Stimulated activated memory B cell treated with anti-CD40 and anti-IgM and Interleukin-4, amounts not matched to agents 10 μg/mL and 1 μg/mL and 100 μg/mL, for 72 hours (primary cell): ENCODE data around the gene SLC8A1.
A peak's percentile ranks its signal among the peaks of the same experiment; 100 is the strongest.

Source experiments
- ATAC-seq: fragments of 150-1000 bp; cut with Tn5 transposase; 2 replicates; pipeline ENCODE4 v1.10.0; 2021
- H3K27ac Mint-ChIP-seq: one replicate; pipeline ENCODE4 v1.8.0; 2022; ENCODE audit warnings: mild to moderate bottlenecking, mixed read lengths
- H3K27me3 Mint-ChIP-seq: one replicate; pipeline ENCODE4 v1.8.0; 2022; ENCODE audit warnings: mixed read lengths
- H3K36me3 Mint-ChIP-seq: one replicate; pipeline ENCODE4 v1.8.0; 2022; ENCODE audit warnings: mixed read lengths
- H3K4me1 Mint-ChIP-seq: one replicate; pipeline ENCODE4 v1.8.0; 2022; ENCODE audit warnings: mixed read lengths
- H3K4me3 Mint-ChIP-seq: one replicate; pipeline ENCODE4 v1.8.0; 2022; ENCODE audit warnings: mild to moderate bottlenecking, moderate library complexity, mixed read lengths
- H3K9me3 Mint-ChIP-seq: one replicate; pipeline ENCODE4 v1.8.0; 2022; ENCODE audit warnings: mixed read lengths

SLC8A1 gene

DNA sequence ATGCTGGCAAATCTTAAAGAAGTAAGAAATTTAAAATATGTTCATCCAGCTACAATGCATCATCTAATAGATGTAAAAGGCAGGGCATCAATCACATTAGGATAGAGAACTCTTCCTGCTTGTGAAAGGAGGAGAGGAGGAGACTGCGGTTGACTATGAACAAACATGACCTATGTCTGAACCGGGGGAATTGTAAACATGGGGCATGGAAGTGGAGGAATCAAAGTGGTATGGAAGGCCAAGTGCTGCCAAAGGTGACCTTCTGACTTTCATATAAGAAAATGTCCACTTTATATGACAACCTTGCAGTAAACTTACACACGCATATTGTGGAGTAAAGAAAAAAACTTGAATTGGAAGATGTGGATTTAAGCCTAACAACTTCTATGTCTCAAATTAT lies 20.0 kb upstream of the SLC8A1 start:
- no peak for ATAC-seq
- Mint-ChIP-seq H3K9me3 (peaks cover 3% of the 10 kb centered on the region), H3K4me3 (no peak overlapping the region), H3K4me1 (no peaks in the 10 kb centered on the region), H3K27ac (no peak overlapping the region), H3K27me3 (no peaks in the 10 kb centered on the region), H3K36me3 (no peaks in the 10 kb centered on the region)

DNA sequence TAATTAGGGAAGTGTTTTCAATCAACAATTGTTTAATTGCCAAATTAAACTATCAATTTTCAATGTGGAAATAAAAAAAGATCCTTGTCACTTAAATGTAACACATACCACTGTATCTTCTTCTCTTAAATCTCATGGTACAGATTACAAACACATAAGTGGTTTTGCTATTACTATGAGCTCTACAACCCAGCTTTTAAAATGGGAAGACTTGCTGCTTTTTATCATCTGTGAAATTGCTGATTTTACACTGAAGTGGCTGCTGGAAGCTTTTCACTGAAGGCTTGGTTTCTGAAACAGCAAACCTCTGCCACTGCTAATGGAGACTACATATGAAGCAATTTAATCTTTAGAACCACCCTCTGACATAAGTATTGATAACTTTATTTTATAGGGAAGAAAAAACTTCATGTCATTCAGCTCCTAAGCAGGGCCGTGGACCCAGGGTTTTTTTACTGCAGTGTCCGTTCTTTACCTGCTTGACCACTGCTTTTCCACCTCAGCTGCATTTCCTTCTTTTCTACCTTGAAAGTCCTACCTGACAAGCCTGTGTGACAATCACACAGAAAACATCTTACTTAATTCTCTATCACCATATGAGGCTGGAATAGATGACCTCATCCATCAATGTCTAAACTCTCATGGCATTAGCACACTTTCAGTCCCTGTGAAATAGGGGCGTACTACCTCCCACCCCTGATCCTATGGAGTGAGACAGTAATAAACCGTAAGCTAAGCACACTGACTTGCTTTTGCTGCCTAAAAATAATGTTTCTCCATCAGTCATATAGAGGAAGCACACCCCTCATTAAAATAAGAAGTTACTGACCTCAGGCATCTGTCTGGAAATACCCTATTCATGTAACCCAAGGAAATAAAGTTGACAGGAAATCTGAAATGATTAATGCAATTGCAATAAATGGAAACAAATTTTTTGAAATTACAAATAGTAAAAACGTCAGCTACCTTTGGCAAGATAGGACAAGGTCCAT lies 19.2 kb upstream of the SLC8A1 start:
- Mint-ChIP-seq H3K27me3 (no peaks in the 10 kb centered on the region), H3K36me3 (no peaks in the 10 kb centered on the region), H3K9me3 (no peaks in the 10 kb centered on the region), H3K4me3 (no peak overlapping the region), H3K4me1 (no peaks in the 10 kb centered on the region), H3K27ac (no peak overlapping the region)
- no peak for ATAC-seq

DNA sequence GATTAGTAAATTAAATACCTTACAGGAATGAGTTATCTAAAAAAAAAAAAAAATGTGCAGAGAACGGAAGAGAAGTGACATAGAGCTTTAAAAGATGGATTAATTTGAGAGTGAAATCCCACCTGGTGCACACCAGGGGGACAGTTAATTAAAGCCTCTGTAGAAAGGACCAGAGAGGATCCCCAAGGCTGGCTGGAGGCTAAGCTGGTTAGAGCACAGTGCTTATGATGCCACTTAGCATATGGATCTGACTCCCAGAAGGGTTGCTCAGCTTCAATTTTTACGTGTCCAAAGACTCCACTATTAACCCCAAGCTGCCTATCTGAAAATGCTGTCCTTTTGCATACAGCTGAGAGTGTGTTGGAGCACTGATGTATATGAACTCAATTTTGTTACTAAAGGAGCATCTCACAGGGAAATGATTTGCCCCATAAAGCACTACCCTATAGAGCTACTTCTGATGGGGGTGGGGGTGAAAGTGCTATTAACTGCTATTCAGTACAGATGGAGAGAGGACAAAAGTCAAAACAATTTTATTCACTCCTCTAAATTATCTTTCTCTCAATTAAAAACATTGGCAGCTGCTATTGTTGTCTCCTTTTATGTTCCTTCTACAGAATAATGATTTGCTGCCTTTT lies 15.2 kb upstream of the SLC8A1 start:
- H3K4me1 Mint-ChIP-seq: no peaks in the 10 kb centered on the region
- no peak for ATAC-seq
- H3K27me3 Mint-ChIP-seq: peaks cover 9% of the 10 kb centered on the region
- no peak overlapping the region for H3K4me3 Mint-ChIP-seq
- H3K36me3 Mint-ChIP-seq: no peaks in the 10 kb centered on the region
- H3K9me3 Mint-ChIP-seq: no peaks in the 10 kb centered on the region
- H3K27ac Mint-ChIP-seq: no peak overlapping the region

DNA sequence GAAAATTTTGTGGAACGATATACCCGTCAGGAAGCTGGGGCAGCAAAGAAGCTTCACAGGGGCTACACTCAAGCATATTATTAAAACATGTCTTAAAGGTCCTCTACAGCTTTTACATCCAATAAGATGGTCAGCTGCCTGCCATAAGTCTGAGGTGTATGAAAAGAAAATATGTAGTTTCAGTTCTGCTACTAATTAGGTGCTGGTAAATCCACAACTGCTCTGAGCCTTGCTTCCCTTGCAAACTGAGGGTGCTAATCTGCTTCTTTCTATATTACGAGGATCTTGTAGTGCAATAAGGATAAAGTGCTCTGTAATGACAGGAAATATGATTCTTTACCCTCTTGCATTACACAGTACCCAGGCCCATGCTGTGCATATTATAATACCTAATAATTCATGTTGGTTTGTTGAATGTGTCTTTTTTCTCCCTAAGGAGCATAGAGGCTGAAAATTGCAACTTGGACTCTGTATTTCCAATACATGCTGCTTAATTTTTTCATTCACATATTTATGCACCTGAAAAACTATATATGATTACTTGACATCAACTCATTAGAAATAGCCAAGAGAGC lies 14.5 kb upstream of the SLC8A1 start:
- Mint-ChIP-seq H3K4me3 (no peak overlapping the region), H3K9me3 (no peaks in the 10 kb centered on the region), H3K27me3 (peaks cover 9% of the 10 kb centered on the region), H3K4me1 (no peaks in the 10 kb centered on the region), H3K36me3 (no peaks in the 10 kb centered on the region), H3K27ac (no peak overlapping the region)
- no peak for ATAC-seq

DNA sequence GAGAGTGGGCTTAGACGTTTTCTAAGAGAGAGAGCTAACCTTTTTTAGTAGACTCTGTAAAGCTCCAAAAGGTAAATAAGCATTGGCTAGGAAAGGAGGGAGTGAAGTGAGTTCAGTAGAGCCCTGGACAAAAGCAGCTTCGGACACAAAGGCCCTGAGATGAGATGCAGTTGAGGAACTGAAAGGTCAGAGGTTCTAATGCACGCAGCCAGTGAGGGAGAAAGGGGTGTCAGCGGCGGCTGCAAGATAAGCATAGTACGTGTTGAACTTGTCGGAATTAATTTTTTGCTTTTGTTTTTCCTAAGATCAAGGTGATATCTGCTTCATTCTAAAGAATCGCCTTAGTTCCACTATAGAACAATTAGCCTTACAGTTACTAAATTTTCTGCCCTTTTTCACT lies 11.2 kb upstream of the SLC8A1 start:
- ATAC-seq: no peak
- Mint-ChIP-seq H3K27ac (no peak overlapping the region), H3K27me3 (peaks cover 17% of the 10 kb centered on the region), H3K36me3 (no peaks in the 10 kb centered on the region), H3K9me3 (no peaks in the 10 kb centered on the region), H3K4me1 (no peaks in the 10 kb centered on the region), H3K4me3 (no peak overlapping the region)

DNA sequence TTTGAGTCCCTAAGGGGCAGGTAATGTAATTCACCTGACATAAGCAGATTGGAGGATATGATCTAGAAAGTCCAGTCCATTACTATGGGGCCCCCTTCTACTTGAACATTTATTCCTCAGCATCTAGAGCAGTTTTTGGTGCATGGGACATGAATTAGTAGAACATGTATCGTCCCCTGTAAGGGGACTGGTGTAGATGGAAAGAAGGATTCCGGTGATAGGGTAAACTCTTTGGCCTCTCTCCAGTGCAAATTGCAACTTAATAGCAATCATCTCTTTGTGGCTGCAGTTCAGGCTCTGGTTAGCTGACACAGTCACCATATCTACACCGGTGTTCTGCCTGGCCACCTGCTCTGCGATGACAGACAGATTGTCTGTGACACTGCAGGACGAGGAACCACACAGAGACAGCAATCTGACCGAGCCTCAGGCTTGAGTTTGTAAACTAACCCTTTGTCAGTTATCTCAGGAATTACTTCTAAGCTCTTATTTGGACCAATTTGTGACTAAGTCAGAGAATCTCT lies 6.4 kb upstream of the SLC8A1 start:
- Mint-ChIP-seq H3K9me3 (no peaks in the 10 kb centered on the region), H3K36me3 (no peaks in the 10 kb centered on the region), H3K27ac (no peak overlapping the region), H3K4me3 (no peak overlapping the region), H3K27me3 (peaks cover 12% of the 10 kb centered on the region), H3K4me1 (no peaks in the 10 kb centered on the region)
- no peak for ATAC-seq

DNA sequence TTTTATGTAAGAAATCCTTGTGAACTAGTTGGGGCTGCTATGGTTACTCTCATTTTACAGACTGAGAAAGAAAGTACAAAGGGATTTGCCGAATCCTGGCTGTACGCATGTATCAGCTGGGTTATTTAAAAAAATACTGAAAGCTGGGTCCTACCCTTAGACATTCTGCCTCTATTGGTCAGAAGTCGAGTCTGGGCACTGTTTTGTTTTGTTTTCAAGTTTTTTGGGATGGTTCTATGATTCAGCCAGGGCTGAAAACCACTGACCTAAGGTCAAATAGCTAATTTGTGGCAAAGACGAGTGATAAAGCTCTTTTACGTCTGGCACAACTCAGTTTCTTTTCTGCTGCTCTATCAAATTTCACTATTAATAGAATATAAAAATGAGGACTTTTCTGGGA lies 5.9 kb upstream of the SLC8A1 start:
- peaks cover 17% of the 10 kb centered on the region for H3K27me3 Mint-ChIP-seq
- no peaks in the 10 kb centered on the region for H3K9me3 Mint-ChIP-seq
- H3K4me3 Mint-ChIP-seq: no peak overlapping the region
- H3K27ac Mint-ChIP-seq: no peak overlapping the region
- ATAC-seq: no peak
- no peaks in the 10 kb centered on the region for H3K36me3 Mint-ChIP-seq
- H3K4me1 Mint-ChIP-seq: no peaks in the 10 kb centered on the region

DNA sequence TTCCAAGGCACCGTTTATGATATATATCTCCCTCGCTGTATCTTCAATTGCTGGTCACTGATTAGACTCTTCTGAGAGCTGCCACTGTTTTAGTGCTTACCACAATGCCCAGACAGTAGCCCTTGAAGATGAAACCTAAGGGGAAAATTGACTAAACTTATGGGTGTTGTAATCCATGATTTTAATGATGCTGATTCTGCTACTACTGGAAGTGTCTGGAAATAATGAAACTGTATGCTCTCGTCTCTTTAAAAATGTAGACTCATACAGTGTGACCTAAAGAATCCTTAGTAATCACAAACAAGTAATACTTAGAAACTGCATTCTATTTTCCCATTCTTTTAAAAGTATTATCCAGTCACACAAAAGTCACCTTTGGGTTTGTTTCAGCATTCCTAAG lies 5.5 kb upstream of the SLC8A1 start:
- H3K27ac Mint-ChIP-seq: no peak overlapping the region

DNA sequence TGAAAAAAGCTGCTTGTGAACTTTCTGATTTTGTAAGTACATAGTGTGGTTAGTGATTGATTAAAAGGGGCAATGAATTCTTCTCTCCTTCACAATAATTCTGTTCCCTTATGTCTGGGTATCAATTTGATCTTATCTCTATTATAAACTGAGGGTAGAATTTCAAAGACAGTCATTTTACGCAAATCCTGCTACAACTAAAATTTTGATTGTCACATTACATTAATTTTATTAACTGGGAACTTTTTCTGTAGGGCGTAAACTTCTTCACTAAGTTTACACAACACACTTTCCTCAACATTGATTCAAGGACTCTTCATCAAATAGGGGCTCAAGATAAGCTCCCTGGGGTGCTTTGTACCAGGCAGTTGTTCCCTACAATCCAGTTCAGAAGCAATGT lies 5.0 kb upstream of the SLC8A1 start:
- H3K36me3 Mint-ChIP-seq: no peaks in the 10 kb centered on the region
- H3K4me1 Mint-ChIP-seq: peaks cover 6% of the 10 kb centered on the region
- no peak overlapping the region for H3K27ac Mint-ChIP-seq
- peaks cover 26% of the 10 kb centered on the region for H3K27me3 Mint-ChIP-seq
- H3K4me3 Mint-ChIP-seq: no peak overlapping the region
- ATAC-seq: no peak
- no peaks in the 10 kb centered on the region for H3K9me3 Mint-ChIP-seq

More for the DNA sequence above, 5.5 kb upstream of the SLC8A1 start:
- H3K4me3 Mint-ChIP-seq: no peak overlapping the region
- ATAC-seq: no peak
- peaks cover 22% of the 10 kb centered on the region for H3K27me3 Mint-ChIP-seq
- no peaks in the 10 kb centered on the region for H3K9me3 Mint-ChIP-seq
- H3K36me3 Mint-ChIP-seq: no peaks in the 10 kb centered on the region
- H3K4me1 Mint-ChIP-seq: peaks cover 4% of the 10 kb centered on the region

DNA sequence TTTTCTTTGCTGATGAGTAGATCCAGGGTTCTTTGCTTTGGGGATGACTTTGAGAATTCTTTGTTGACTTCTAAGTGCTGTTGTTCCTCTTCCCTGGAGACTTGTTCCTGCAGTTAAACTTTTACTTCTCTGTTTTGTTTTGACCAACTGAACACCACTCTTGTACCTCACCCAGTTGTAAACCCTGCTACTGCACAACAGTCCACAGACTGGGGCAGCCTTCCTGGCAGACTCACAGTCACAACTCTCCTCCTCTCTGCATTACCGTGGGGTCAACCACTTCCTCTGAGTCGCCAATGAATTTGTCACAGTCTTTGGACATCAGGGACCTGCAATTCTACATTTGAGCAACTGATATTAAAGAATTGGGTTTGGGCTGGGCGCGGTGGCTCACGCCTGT lies 3.8 kb upstream of the SLC8A1 start:
- peaks cover 39% of the 10 kb centered on the region for H3K27me3 Mint-ChIP-seq
- H3K9me3 Mint-ChIP-seq: no peaks in the 10 kb centered on the region
- no peaks in the 10 kb centered on the region for H3K36me3 Mint-ChIP-seq
- H3K4me3 Mint-ChIP-seq: no peak overlapping the region
- ATAC-seq: no peak
- H3K27ac Mint-ChIP-seq: no peak overlapping the region
- peaks cover 15% of the 10 kb centered on the region for H3K4me1 Mint-ChIP-seq

DNA sequence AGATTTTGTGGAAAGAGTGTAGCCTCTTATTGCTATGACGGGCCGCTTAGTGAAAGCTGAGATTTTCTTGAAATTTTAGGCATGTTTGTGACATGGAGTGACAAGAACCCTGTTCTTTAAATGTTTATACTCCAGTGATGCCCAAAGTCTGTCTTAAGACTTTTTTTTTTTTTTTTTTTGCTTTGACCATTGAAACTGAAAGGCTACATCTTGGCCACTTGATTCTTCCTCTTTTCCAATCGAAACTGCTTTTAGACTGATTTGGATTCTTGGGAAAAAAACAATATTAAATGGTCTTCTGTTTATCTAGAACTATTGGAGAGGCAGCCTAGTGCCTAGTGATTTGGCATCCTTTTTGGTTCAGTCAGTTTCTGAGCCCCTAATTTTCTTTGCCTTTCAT lies 2.4 kb upstream of the SLC8A1 start:
- no peak overlapping the region for H3K27ac Mint-ChIP-seq
- no peaks in the 10 kb centered on the region for H3K36me3 Mint-ChIP-seq
- peaks cover 34% of the 10 kb centered on the region for H3K27me3 Mint-ChIP-seq
- H3K9me3 Mint-ChIP-seq: no peaks in the 10 kb centered on the region
- no peak for ATAC-seq
- peaks cover 15% of the 10 kb centered on the region for H3K4me1 Mint-ChIP-seq
- H3K4me3 Mint-ChIP-seq: no peak overlapping the region

DNA sequence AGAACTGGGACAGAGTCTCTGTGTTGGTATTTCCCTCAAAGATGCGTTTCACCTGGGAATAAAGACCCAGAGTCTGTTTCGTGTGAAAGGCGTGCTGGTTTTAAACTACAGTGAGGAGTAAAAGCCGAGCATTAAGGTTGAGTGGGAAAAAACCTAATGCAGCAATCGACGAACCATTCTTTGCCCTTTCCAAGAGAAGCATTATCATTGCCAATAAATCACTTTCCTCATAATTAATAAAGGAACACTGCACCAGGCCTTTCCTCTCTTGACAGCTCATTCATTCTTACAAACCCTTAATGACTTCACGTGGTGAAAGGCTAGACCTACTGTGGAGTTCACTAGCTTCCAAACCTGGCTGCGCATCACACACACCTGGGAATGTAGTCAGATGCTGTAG lies 896 bp upstream of the SLC8A1 start:
- H3K4me1 Mint-ChIP-seq: peaks cover 15% of the 10 kb centered on the region
- no peak overlapping the region for H3K4me3 Mint-ChIP-seq
- peaks cover 48% of the 10 kb centered on the region for H3K27me3 Mint-ChIP-seq
- H3K36me3 Mint-ChIP-seq: no peaks in the 10 kb centered on the region
- no peak overlapping the region for H3K27ac Mint-ChIP-seq
- ATAC-seq: no peak
- H3K9me3 Mint-ChIP-seq: no peaks in the 10 kb centered on the region

DNA sequence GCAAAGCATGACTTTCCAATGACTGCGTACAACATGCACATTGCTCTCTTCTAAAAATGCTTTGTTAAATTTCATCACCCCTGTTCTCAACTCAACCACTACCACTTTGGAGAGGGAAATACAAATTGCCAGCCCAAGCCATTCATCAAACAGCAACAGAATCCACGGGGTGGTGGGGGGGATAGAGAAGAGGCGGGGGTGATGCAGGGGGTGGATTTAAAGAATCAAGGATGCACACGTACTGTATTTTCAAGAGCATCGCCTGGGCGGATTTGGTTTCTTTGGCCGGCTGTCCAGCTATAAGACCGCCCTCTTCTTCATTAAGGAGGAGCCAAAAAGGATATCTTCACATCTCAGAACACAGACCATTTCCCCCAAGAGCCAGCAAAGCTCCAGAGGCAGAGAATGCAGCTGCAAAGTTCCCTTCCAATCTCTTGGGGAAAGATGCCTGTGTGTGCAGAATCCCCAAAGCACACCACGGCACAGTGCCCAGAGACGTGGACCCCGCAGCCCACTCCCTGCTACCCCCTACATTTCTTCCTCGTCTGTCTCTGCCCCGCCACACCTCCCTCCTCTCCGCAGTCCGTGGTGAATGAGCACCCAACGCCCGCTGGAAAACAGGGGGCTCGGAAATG lies 977 bp downstream of the SLC8A1 start:
- peaks cover 50% of the 10 kb centered on the region for H3K27me3 Mint-ChIP-seq
- ATAC-seq: no peak

DNA sequence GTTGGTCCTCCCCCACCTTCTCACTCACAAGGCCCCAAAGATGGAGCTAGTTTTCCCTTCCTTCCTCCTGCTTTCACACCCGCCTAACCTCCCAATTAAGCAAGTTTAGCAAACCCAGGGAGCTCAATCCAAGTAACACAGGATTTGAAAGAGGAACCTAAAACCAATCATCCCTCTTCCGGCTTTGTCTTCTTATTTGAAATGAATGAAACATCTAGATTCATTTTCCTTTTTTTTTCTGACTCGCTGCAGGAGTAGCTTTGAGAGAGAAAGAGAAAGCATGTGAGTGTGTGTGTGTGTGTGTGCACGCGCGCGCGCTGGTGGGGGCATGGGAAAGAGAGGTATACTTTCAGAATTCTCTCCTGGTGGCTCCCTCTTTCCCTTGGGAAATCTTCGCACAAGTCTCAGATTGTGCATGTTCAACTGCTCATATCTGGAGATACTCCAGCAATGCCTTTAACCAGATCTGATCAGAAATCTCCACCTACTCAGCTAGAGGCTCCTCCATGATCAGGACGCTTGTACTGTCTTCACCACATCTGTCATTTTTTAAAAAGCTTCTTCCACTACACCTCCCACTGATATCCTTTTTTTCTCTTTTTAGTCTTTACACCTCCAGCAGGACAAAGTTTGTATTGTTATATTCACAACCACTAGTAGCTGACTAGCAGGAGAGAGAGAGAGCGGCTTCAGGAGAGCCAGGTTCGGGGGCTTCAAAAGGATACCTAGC lies 1.7 kb downstream of the SLC8A1 start:
- peaks cover 50% of the 10 kb centered on the region for H3K27me3 Mint-ChIP-seq
- ATAC-seq: no peak
- H3K36me3 Mint-ChIP-seq: no peaks in the 10 kb centered on the region
- H3K9me3 Mint-ChIP-seq: no peaks in the 10 kb centered on the region
- H3K4me3 Mint-ChIP-seq: peak overlapping the region; percentile 2
- no peak overlapping the region for H3K27ac Mint-ChIP-seq
- peaks cover 15% of the 10 kb centered on the region for H3K4me1 Mint-ChIP-seq

More for the DNA sequence above, 977 bp downstream of the SLC8A1 start:
- Mint-ChIP-seq H3K27ac (no peak overlapping the region), H3K4me1 (peaks cover 15% of the 10 kb centered on the region), H3K9me3 (no peaks in the 10 kb centered on the region), H3K36me3 (no peaks in the 10 kb centered on the region), H3K4me3 (peak overlapping the region; percentile 34)
